NCI-H2171 (cell line): ENCODE data around the gene P2RY2.
"Not testable (repeated sequence)": the region's sequence is repeated elsewhere in the genome, so short reads cannot be mapped to it uniquely, and the experiment has no call there.

Experiments
- DNase-seq: peaks from one replicate; lab custom pipeline; 2025; lab: John Stamatoyannopoulos, UW

The P2RY2 gene

GRCh38 chr11:73267906-73268540 is 49.9 kb downstream of the P2RY2 start:
- DNase-seq, result no peak

- no peak for DNase-seq
Measured at GRCh38 chr11:73268671-73269271, 50.7 kb downstream of the P2RY2 start.

- DNase-seq, result no peak
Measured at GRCh38 chr11:73269459-73270015, 51.5 kb downstream of the P2RY2 start.

GRCh38 chr11:73270016-73270854 is 52.2 kb downstream of the P2RY2 start:
- no peak for DNase-seq

- DNase-seq, result no peak
Measured at GRCh38 chr11:73270855-73271477, 52.9 kb downstream of the P2RY2 start.

GRCh38 chr11:73271478-73271865 is 53.4 kb downstream of the P2RY2 start:
- not testable (repeated sequence) for DNase-seq

- DNase-seq, result no peak
Measured at GRCh38 chr11:73271936-73272679, 54.0 kb downstream of the P2RY2 start, which contains the start of gene P2RY6. Gene P2RY6, plus strand, starts transcription at chr11:73272338. Its CDS starts 24,181 bp downstream, at chr11:73296519.

GRCh38 chr11:73272680-73273038 is 54.6 kb downstream of the P2RY2 start:
- no peak for DNase-seq

- DNase-seq, result peak; percentile 78
Measured at GRCh38 chr11:73273222-73273895, 55.3 kb downstream of the P2RY2 start.

GRCh38 chr11:73274191-73274590 is 56.1 kb downstream of the P2RY2 start:
- DNase-seq, result not testable (repeated sequence)

- DNase-seq, result no peak
Measured at GRCh38 chr11:73274722-73275380, 56.8 kb downstream of the P2RY2 start.

GRCh38 chr11:73275381-73275750 is 57.3 kb downstream of the P2RY2 start:
- DNase-seq, result no peak

GRCh38 chr11:73277467-73277866 is 59.4 kb downstream of the P2RY2 start:
- DNase-seq, result no peak

- no peak for DNase-seq
Measured at GRCh38 chr11:73280626-73281025, 62.5 kb downstream of the P2RY2 start.

GRCh38 chr11:73281201-73281741 is 63.2 kb downstream of the P2RY2 start:
- DNase-seq, result no peak

- DNase-seq, result no peak
Measured at GRCh38 chr11:73281796-73282660, 63.9 kb downstream of the P2RY2 start.

- DNase-seq, result no peak
Measured at GRCh38 chr11:73283276-73284000, 65.4 kb downstream of the P2RY2 start.

- no peak for DNase-seq
Measured at GRCh38 chr11:73284106-73284505, 66.0 kb downstream of the P2RY2 start.

GRCh38 chr11:73285721-73286120 is 67.6 kb downstream of the P2RY2 start:
- no peak for DNase-seq
